ENCODE results near the gene MAGI2. TPM values are rescaled to one million over a fixed set of nuclear protein-coding genes. Genes with fewer than 3 reads are reported as not detected.

Gene MAGI2
- total and polyA plus RNA-seq, 2 of the 13 experiments (the other 11 are each of a cell fraction or from before 2014, with no cell fraction given), result 1.5 to 3.8 TPM

- Histone ChIP-seq H2AFZ (ENCODE audit: low read length) (no peak overlapping the region), H3K27ac (ENCODE audit: extremely low read length, insufficient read depth, low read length) (no peak overlapping the region), H3K4me2 (ENCODE audit: low read depth, low read length) (no peak overlapping the region), H3K9ac (ENCODE audit: insufficient read depth, low read depth, low read length) (no peak overlapping the region), H3K36me3 (replicated peaks in 1 of 2; ENCODE audit: control insufficient read depth in 1 of 2, insufficient read depth in 2 of 2, low read length in 2 of 2) (no peaks in the 10 kb centered on the region), H3K9me3 (ENCODE audit: low read length) (no peaks in the 10 kb centered on the region), H4K20me1 (ENCODE audit: insufficient read depth, low read length) (no peaks in the 10 kb centered on the region), H3K79me2 (ENCODE audit: insufficient read depth, low read length) (no peaks in the 10 kb centered on the region), H3K27me3 (ENCODE audit: control insufficient read depth in 1 of 2, insufficient read depth in 2 of 2, low read length in 2 of 2) (no peaks in the 10 kb centered on the region), H3K4me1 (ENCODE audit: insufficient read depth, low read length) (no peaks in the 10 kb centered on the region), H3K4me3 (replicated peaks in 1 of 3; ENCODE audit: insufficient read depth in 1 of 3, low read depth in 2 of 3, low read length in 3 of 3) (no peak overlapping the region)
- no peak for TF ChIP-seq SMC3 (IDR thresholded peaks at IDR 0.05; ENCODE audit: low read length)
- no peak for TF ChIP-seq E2F2 (CRISPR knock-in tag; IDR thresholded peaks at IDR 0.05; ENCODE audit: borderline replicate concordance)
- no peak for TF ChIP-seq ELK4 (CRISPR knock-in tag; IDR thresholded peaks at IDR 0.05; ENCODE audit: borderline replicate concordance)
- no peak for TF ChIP-seq ZBTB10 (CRISPR knock-in tag; IDR thresholded peaks at IDR 0.05; ENCODE audit: borderline replicate concordance)
- no peak for TF ChIP-seq FOXC1 (CRISPR knock-in tag; IDR thresholded peaks at IDR 0.05; ENCODE audit: borderline replicate concordance)
- no peak for TF ChIP-seq ZNF737 (CRISPR knock-in tag; IDR thresholded peaks at IDR 0.05; ENCODE audit: borderline replicate concordance)
- TF ChIP-seq ZNF207 (IDR thresholded peaks at IDR 0.05; ENCODE audit: borderline replicate concordance), result no peak
- TF ChIP-seq ZBTB40 (IDR thresholded peaks at IDR 0.05), result no peak
- TF ChIP-seq ZBTB40 (CRISPR knock-in tag; IDR thresholded peaks at IDR 0.05), result no peak
- TF ChIP-seq SMAD9 (CRISPR knock-in tag; IDR thresholded peaks at IDR 0.05), result no peak
- TF ChIP-seq GATA4 (IDR thresholded peaks at IDR 0.05; ENCODE audit: borderline replicate concordance, low read depth), result no peak
- POLR2A ChIA-PET, result no interaction called here
- FAIRE-seq, result no peak
- in situ Hi-C loops (cut with HindIII; ENCODE audit: extremely low pct_ligation_motif_present, low pct_unique_long_range_greater_than_20kb), result no loop called here
- no TSS peak for BruUV-seq (replicated peaks)
- ATAC-seq, result no peak
- intact Hi-C loops (cut with micrococcal nuclease; ENCODE audit: unreplicated experiment), result no loop called here
- CTCF ChIA-PET (ENCODE audit: low intra/inter-chr PET ratio, low total read pairs), result no interaction called here
- DNase-seq (ENCODE audit: low spot score), result no peak
- WGBS (ENCODE audit: low lambda C conversion rate), result 89% methylated on average over 1 of the region's 1 CpG
Measured at GRCh38 chr7:79471699-79472098, 18.2 kb upstream of the MAGI2 start.
